Glutamatergic neuron (in vitro differentiated cells): Measurements from ENCODE around the gene DHH. TPM values are rescaled to one million over a fixed set of nuclear protein-coding genes. Genes with fewer than 3 reads are reported as not detected.

Source experiments
- DNase-seq: peaks from one replicate; pipeline ENCODE4 v3.0.0; 2022
- H3K27ac Mint-ChIP-seq: one replicate; pipeline ENCODE4 v1.8.0; 2020; ENCODE audit warnings: mild to moderate bottlenecking, mixed read lengths, inconsistent platforms; ENCODE audit not compliant: unreplicated experiment
- H3K27me3 Mint-ChIP-seq: one replicate; pipeline ENCODE4 v1.8.0; 2020; ENCODE audit warnings: mild to moderate bottlenecking, moderate library complexity, mixed read lengths, inconsistent platforms; ENCODE audit not compliant: unreplicated experiment
- H3K36me3 Mint-ChIP-seq: one replicate; pipeline ENCODE4 v1.8.0; 2020; ENCODE audit warnings: mild to moderate bottlenecking, mixed read lengths, inconsistent platforms; ENCODE audit not compliant: unreplicated experiment
- H3K4me1 Mint-ChIP-seq: one replicate; pipeline ENCODE4 v1.8.0; 2020; ENCODE audit warnings: mild to moderate bottlenecking, low read depth, mixed read lengths, inconsistent platforms; ENCODE audit not compliant: unreplicated experiment
- H3K4me3 Mint-ChIP-seq: one replicate; pipeline ENCODE4 v1.8.0; 2020; ENCODE audit warnings: mild to moderate bottlenecking, mixed read lengths, inconsistent platforms; ENCODE audit not compliant: unreplicated experiment
- H3K9me3 Mint-ChIP-seq: one replicate; pipeline ENCODE4 v1.8.0; 2020; ENCODE audit warnings: mild to moderate bottlenecking, moderate library complexity, mixed read lengths, inconsistent platforms; ENCODE audit not compliant: unreplicated experiment
- total RNA-seq: library from RNA; stranded (reverse); fragmentation: NEBNext Ultra II Directional; extraction: Animal tissue kit (Norgen Biotek cat#: 25700); gene quantifications from one replicate; pipeline ENCODE4 v1.2.1, GENCODE V29; 2021; ENCODE audit not compliant: unreplicated experiment
- TF ChIP-seq, protein P1 (sequence below): fragments of 200-600 bp; sonication (generic); IDR thresholded peaks from one replicate; pipeline ENCODE4 v1.5.0; 2021; ENCODE audit not compliant: partially characterized antibody, unreplicated experiment

The DHH gene
- total RNA-seq, 1 donor from 2014 or later, result 1.2 TPM

DNA sequence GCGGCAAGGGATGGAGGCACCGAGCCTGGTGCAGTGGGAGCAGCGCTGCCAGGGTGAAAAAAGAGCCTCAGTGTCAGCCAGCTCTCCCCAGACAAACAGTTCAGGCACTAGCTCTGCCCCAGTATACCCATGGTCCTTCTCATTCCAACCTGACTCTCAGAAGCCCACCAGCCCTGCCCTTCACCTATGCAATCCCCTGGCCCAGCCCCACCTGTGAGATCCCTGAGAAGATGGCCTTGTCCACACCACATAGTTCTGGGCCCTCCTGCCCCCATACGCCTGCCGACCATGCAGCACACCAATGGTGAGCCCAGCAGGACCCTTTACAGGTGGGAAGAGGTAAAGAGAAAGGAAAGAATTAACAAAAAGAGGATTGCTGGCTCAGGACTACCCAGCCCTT lies 40.5 kb downstream of the DHH start:
- Mint-ChIP-seq H3K27ac (no peak overlapping the region), H3K27me3 (peaks cover 9% of the 10 kb centered on the region), H3K9me3 (peaks cover 9% of the 10 kb centered on the region), H3K4me1 (peaks cover 23% of the 10 kb centered on the region), H3K36me3 (peaks cover 5% of the 10 kb centered on the region), H3K4me3 (no peak overlapping the region)
- TF ChIP-seq, protein P1, sequence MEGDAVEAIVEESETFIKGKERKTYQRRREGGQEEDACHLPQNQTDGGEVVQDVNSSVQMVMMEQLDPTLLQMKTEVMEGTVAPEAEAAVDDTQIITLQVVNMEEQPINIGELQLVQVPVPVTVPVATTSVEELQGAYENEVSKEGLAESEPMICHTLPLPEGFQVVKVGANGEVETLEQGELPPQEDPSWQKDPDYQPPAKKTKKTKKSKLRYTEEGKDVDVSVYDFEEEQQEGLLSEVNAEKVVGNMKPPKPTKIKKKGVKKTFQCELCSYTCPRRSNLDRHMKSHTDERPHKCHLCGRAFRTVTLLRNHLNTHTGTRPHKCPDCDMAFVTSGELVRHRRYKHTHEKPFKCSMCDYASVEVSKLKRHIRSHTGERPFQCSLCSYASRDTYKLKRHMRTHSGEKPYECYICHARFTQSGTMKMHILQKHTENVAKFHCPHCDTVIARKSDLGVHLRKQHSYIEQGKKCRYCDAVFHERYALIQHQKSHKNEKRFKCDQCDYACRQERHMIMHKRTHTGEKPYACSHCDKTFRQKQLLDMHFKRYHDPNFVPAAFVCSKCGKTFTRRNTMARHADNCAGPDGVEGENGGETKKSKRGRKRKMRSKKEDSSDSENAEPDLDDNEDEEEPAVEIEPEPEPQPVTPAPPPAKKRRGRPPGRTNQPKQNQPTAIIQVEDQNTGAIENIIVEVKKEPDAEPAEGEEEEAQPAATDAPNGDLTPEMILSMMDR, result no peak
- DNase-seq, result no peak

- Mint-ChIP-seq H3K4me3 (no peak overlapping the region), H3K27me3 (peaks cover 7% of the 10 kb centered on the region), H3K4me1 (peaks cover 23% of the 10 kb centered on the region), H3K36me3 (peaks cover 5% of the 10 kb centered on the region), H3K27ac (no peak overlapping the region), H3K9me3 (peaks cover 7% of the 10 kb centered on the region)
- DNase-seq, result no peak
- TF ChIP-seq, protein P1, result no peak
Measured at GRCh38 chr12:49052451-49053208, 42.0 kb downstream of the DHH start.

GRCh38 chr12:49051777-49052438 lies 42.7 kb downstream of the DHH start:
- TF ChIP-seq, protein P1, result no peak
- Mint-ChIP-seq H3K4me3 (no peak overlapping the region), H3K27ac (no peak overlapping the region), H3K36me3 (peaks cover 5% of the 10 kb centered on the region), H3K9me3 (peaks cover 7% of the 10 kb centered on the region), H3K27me3 (peaks cover 5% of the 10 kb centered on the region), H3K4me1 (peaks cover 17% of the 10 kb centered on the region)
- no peak for DNase-seq

- no peak overlapping the region for H3K4me3 Mint-ChIP-seq
- no peak overlapping the region for H3K27ac Mint-ChIP-seq
Measured at GRCh38 chr12:49051373-49051764, 43.2 kb downstream of the DHH start.

More at GRCh38 chr12:49051373-49051764, 43.2 kb downstream of the DHH start:
- H3K4me1 Mint-ChIP-seq, result peaks cover 12% of the 10 kb centered on the region
- no peak for DNase-seq
- H3K36me3 Mint-ChIP-seq, result peaks cover 5% of the 10 kb centered on the region
- peaks cover 7% of the 10 kb centered on the region for H3K9me3 Mint-ChIP-seq
- peaks cover 5% of the 10 kb centered on the region for H3K27me3 Mint-ChIP-seq
- TF ChIP-seq, protein P1, result no peak
